GM12874 (cell line): ENCODE measurements around the gene GPR137B.

Source experiments
- TF ChIP-seq, protein P1 (sequence below): IDR thresholded peaks from 2 replicates; pipeline ENCODE4 v1.5.1; 2011; ENCODE audit warnings: low read depth, mild to moderate bottlenecking, control low read depth, low read length, moderate library complexity; ENCODE audit not compliant: insufficient read depth

Gene GPR137B

DNA sequence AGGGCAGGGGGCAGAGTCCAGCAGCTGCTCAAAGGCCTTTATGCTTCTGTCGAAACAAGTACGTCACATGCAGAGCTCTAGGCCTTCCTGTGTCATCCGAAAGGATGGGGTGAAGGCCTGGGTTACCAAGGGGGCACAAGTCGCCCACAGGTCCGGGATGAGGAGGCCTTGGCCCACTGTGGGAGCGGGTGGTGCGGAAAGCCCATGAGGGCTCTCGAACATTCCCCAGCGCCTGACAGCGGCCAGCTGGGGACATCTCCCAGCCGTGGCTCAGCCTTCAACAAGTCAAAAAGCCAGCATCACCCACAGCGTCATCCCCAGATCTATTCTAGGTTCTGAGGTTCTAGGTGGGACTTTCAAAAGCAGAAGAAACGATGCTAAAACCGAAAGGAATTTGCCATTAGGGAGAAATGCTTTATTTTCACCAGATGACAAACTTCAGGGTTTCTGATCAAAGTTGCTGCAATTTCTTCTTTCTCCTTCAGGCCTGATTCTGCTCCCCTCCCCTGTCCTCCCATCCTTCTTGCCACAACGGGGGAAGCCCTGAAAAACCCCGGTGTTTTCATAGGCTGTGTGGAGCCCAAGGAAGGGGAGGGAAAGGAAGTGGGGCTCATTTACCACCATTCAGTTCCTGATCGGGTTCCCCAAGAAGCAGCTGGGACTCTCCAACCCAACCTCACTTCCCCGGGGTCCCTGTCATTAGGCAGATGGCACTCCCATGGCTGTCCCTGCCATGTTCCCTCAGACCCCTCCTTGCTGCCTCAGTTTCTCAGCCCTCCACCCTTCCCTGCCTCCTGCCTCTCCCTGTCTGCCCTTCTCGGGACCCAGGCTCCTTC, 17.6 kb downstream of the GPR137B start:
- TF ChIP-seq, protein P1, sequence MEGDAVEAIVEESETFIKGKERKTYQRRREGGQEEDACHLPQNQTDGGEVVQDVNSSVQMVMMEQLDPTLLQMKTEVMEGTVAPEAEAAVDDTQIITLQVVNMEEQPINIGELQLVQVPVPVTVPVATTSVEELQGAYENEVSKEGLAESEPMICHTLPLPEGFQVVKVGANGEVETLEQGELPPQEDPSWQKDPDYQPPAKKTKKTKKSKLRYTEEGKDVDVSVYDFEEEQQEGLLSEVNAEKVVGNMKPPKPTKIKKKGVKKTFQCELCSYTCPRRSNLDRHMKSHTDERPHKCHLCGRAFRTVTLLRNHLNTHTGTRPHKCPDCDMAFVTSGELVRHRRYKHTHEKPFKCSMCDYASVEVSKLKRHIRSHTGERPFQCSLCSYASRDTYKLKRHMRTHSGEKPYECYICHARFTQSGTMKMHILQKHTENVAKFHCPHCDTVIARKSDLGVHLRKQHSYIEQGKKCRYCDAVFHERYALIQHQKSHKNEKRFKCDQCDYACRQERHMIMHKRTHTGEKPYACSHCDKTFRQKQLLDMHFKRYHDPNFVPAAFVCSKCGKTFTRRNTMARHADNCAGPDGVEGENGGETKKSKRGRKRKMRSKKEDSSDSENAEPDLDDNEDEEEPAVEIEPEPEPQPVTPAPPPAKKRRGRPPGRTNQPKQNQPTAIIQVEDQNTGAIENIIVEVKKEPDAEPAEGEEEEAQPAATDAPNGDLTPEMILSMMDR, result no peak

DNA sequence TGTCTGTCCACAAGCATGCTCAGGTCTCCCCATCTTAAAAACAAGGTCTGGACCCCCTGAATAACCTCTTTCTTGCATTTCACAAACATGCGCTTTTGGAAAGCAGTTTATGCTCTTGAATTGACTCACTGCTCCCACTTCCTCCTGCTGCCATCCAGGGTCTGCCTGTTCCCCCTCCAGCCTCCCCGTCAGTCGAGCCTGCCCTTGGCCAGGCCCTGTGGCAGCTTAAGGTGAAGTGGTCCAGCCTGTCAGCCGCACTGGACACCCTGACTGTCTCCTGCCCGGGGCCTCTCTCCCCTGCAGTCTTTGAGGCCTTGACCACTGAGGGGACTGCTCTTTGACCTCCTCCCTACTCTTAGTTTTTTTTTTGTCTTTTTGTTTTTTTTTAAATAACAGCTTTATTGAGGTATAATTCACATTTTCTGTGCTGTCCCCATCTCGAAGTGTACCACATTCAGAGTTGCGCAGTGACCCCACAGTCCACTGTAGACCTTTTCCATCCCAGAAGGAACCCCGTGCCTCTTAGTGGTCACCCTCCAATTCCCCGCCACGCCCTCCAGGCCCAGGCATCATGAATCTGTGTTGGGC, 18.3 kb downstream of the GPR137B start:
- TF ChIP-seq, protein P1, result no peak

DNA sequence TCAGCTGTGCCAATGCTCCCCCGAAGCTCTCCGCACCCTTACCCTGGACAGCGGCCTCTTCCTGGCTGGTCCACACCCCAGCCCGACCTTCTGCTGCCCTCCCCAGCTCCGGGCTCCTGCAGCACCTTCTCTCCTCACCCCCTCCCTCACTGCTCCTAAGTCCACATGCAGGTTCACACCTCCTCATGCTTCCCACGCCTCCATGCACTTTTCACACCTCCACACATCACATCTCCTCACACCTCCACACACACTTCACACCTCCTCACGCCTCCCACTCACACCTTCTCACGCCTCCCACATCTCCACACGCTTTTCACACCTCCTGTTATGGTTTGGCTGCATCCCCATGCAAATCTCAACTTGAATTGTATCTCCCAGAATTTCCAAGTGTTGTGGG, 18.9 kb downstream of the GPR137B start:
- TF ChIP-seq, protein P1, result no peak

DNA sequence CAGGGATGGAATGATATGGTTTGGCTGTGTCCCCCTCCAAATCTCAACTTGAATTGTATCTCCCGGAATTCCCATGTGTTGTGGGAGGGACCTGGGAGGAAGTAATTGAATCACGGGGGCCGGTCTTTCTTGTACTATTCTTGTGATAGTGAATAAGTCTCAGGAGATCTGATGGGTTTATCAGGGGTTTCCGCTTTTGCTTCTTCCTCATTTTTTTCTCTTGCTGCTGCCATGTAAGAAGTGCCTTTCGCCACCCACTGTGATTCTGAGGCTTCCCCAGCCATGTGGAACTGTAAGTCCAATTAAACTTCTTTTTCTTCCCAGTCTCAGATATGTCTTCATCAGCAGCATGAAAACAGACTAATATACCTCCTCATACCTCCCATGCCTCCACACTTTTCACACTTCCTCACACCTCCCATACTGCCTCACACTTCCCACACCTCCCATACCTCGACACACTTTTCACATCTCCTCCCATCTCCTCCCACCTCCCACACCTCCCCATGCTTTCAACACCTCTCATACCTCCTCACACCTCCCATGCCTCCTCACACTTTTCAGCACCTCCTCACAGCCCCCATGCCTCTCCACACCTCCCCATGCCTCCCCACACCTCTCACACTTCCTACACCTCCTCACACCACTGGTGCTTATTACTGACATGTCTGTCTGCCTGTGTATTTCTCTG, 21.3 kb downstream of the GPR137B start:
- TF ChIP-seq, protein P1, result no peak

DNA sequence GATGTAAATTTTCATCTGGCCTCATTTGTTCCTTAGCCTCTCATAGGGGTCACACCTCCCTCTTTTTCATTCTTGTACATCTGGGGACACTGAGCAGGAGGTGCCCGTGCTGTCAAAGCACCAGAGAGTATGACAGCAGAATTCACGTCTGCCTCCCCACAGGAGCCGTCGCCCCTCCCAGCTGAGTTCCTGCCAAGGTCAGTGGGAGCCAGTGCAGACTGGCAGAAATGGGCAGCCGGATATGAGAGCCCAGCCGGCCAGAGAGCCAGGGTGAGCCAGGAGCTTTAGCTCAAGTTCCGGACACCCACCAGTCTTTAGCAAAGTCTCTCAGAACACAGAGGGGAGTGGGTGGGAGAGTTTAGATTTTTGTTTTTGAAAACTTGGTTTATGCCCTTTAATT, 21.9 kb downstream of the GPR137B start:
- TF ChIP-seq, protein P1, result no peak

DNA sequence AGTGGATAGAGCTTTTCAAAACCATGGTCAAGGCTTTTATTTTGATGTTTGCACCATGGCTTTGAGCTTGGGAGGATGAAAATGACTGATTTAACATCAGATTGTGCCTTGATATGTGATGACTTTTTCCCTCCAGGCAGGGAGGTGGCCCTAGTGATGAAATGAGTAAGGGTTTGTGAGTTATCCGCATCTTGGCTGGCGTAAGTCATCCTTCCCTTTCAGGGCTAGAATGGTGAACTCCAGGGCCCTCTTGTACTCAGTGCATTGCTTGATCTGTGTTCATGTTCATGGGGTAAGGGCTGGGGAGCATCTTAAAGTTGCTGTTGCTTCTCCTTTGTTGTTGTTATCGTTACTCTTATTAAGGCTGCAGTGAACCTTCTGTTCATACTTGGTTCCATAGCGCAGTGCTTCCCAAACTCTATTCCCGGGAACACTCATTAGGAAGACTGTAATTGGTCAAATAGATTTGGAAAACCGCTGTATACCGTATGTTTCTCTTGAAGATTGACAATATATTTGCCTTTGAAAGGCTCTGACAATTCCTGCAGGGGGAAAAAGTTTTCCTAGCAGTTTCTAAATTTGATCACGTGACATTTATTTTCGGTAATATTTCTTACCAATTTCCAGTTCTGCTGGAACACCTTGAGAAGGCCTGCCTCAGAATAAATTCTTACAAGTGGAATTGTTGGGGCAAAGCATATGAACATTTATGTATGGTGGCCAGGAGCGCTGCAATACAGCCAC, 23.1 kb downstream of the GPR137B start:
- TF ChIP-seq, protein P1, result no peak

DNA sequence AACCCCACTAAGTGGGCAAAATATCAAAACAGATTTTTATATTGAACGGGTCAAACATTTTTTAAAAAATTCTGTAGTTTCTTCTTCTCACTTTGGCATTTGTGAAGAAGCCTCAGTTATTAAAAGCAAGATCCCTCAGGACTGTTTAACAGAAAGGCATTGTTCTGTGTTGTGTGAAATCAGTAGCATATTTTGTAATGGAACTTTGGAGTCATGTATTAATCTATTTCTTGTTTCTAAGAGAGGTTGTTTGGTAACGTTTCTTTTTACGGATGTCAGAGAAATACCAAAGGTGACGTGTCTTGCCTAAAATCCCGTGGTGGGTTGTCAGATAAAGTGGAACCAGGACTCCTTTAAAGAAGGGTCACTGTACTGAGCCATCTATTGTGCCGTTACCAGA, 23.7 kb downstream of the GPR137B start:
- TF ChIP-seq, protein P1, result no peak
